Activated naive CD8-positive, alpha-beta T cell treated with anti-CD3 and anti-CD28 coated beads, Interleukin-2, amount 50 U/mL, for 16 hours (primary cell): ENCODE measurements around the gene IL6ST.
"Not testable (repeated sequence)": the region's sequence is repeated elsewhere in the genome, so short reads cannot be mapped to it uniquely, and the experiment has no call there.

Experiments
- DNase-seq: peaks from one replicate; pipeline ENCODE4 v3.0.0-alpha.2; 2020; ENCODE audit warnings: low read depth, low spot score

The IL6ST gene

DNA sequence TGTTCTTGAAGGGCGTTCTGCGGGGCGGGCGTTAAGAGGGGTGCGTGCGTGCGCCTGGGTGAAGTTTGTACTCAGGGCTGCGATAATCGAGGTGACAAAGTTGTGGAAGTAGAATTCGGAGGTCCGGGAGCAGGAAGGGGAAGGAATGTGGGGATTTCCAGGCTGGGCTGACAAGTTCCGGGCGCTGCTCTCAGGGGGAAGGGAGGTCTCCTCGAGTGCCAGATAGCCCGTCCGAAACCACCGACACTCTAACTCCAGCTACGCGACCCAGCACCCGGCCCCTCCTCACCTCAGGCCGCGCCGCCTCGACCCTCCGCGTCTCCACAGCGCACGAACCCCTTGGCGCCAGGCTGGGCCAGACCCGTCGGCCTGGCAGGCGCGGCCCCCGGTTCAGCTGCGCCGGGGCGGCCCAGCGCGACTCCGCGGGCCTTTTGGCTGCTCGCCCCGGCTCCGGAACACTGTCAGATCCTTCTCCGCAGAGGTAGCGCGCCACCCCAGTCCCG, at the start of gene IL6ST:
Gene IL6ST (minus strand): TSS at position 469 of the 503 bp plus-strand sequence. CDS start 18,685 bp downstream, outside the sequence.
- DNase-seq: no peak

DNA sequence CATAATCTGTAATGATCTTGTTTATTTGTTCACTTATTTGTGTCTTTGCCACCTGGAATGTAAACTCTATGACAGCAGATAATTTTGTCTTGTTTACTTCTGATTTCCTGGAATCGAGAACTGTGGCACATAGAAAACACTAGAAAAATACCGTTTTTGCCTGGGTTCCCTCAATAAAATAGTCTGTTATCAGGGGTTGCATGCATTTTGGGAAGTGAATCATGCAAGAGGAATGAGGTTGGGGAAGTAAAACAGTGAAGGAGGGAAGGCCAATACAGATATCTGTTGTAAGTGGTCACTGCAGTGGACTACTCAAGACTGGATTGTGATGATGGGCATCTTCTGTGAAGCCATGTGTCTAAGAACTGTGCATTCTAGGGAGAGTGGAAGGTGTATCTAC, 45.2 kb upstream of the IL6ST start:
- no peak for DNase-seq

- DNase-seq: not testable (repeated sequence)
Observed at GRCh38 chr5:56038206-56038605, 43.4 kb upstream of the IL6ST start.

DNA sequence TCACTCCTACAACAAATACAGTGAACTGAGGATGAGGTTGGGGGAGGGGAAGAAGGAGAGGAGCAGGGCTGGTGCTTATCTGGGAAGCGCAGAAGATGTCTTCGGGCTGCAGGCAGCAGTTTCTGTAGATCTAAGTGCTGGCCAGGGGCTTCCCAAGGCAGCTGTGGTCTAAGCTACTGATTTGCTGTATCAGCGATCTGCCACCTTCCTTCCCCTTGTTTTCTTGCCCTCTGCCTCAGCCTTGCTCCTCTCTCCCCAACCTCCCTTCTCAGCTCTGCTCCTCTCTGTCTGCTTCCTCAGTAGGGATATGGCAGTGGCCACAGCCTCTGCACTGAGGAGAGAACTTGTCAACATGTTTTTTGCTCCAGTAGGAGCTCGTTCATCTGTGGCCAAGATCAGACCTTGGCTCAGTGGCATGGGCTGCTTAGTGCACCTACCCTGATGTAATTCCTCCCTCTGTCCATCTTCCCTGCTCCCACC, 42.8 kb upstream of the IL6ST start:
- no peak for DNase-seq

- not testable (repeated sequence) for DNase-seq
Observed at GRCh38 chr5:56035394-56035793, 40.6 kb upstream of the IL6ST start.

GRCh38 chr5:56029871-56030630, 35.3 kb upstream of the IL6ST start:
- not testable (repeated sequence) for DNase-seq

GRCh38 chr5:56029457-56029856, 34.7 kb upstream of the IL6ST start:
- no peak for DNase-seq

- DNase-seq: no peak
Observed at GRCh38 chr5:56028708-56029107, 33.9 kb upstream of the IL6ST start.

GRCh38 chr5:56026863-56027300, 32.1 kb upstream of the IL6ST start:
- no peak for DNase-seq

DNA sequence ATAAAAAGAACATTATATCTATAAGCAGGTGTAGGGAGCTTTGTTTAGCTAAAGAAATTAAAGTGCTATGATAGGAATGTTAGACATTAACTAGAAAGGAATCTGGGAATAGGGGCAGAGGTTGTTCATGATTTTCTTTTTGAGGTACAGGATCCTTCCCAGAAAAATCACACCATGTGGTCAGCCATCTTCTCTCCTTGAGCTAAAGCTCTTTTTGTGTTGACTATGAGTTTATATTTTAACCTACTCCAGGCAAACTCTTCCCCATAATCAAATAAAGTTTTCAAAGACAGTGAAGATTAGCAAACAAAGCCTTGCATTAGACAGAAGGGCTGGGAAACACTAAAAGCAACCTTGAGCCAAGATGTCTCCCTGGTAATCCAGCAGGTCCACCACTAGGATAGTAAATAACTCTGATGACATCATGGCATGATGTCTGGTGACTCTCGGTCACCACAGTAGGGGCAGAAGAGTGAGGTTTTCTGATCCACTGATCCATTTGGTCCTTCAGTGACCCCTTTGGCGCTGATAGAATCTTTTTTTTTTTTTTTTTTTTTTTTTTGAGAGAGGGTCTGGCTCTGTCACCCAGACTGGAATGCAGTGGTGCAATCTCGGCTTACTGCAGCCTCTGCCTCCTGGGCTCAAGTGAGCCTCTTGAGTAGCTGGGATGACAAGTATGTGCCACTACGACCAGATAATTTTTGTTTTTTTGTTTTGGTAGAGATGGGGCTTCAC, 30.6 kb upstream of the IL6ST start:
- no peak for DNase-seq

DNA sequence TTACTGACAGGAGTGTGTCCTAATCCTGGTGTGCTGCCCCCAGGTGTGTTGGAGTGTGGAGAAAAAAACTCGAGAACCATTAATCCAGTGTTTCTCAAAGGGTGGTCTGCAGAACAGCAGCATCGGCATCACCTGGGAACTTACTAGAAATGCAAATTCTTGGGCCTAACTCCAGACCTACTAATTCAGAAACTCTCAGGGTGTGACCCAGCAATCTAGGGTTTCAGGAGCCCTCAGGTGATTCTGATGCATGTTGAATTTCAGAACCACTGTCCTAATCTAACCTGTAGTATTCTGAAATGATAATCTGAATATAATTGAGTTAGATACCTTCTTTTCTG, 30.0 kb upstream of the IL6ST start:
- no peak for DNase-seq

DNA sequence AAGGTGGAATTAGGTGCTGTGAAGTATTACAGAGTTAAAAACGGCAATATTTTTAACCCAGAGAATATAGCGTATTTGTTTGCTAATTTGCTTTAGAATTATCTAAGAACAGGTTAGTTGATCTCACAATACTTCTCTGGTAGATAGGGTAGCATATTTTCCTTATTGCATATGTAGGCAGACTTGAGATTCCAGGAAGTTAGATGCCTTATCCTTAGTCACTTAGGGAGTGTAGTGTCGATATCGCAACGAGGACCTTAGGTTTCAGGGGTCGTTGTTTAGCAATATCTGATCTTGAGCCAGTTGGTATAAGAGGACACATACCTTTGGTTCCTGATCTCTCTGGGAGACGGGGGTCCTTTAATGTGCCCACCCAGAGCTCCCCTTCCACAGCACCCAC, 28.5 kb upstream of the IL6ST start:
- no peak for DNase-seq

DNA sequence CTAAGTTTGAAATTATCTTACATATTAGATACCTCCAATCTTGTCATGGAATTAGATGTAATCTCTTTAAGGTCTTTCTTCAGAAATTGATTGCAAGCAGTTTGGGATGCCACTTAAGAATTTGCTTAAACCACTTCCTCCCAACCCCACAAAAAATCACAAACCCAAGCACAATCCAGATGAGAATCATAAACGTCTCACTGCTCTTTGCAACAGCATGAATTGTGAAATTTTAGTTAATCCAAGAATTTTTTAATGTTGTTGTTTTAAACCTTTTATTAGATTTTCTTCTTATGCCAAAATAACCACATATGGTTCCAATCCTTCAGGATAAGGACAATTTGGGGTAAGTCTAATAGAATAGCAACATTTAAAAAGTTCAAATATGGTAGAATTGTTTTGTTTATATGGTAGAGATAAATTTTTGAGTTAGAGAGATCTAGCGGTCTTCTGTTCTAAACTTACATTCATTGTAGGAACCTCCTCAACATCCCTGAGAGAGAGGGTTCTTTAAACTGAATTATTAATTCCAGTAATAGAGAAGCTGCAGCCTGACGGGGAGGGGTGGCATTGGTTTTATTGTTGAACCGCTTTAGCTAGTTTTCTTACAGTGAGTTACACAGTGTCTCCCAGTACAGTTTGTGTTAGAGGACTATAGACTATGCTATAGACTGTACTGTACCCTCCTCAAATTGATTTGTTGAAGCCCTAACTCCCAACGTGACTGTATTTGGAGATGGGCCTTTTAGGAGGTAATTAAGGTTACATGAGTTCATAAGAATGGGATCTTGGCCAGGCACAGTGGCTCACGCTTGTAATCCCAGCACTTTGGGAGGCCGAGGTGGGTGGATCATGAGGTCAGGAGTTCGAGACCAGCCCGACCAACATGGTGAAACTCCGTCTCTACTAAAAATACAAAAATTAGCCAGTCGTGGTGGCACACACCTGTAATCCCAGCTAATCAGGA, 24.8 kb upstream of the IL6ST start:
- no peak for DNase-seq

DNA sequence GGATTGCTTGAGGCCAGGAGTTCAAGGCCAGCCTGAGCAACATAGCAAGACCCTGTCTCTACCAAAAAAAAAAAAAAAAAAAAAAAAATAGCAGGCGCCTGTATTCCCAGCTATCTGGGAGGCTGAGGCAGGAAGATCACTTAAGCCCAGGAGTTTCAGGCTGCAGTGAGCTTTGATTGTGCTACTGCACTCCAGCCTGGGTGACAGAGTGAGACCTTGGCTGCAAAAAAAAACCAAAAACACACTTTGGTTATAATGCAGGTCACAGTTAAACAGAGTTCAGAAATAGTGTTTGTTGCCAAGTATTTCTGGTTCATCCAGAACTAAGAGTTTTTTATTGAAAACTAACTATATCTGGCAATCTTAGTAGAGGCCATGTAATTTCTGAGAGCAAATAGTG, 24.1 kb upstream of the IL6ST start:
- DNase-seq: no peak

GRCh38 chr5:56014701-56015100, 19.9 kb upstream of the IL6ST start:
- DNase-seq: not testable (repeated sequence)

GRCh38 chr5:56013939-56014338, 19.2 kb upstream of the IL6ST start:
- not testable (repeated sequence) for DNase-seq

DNA sequence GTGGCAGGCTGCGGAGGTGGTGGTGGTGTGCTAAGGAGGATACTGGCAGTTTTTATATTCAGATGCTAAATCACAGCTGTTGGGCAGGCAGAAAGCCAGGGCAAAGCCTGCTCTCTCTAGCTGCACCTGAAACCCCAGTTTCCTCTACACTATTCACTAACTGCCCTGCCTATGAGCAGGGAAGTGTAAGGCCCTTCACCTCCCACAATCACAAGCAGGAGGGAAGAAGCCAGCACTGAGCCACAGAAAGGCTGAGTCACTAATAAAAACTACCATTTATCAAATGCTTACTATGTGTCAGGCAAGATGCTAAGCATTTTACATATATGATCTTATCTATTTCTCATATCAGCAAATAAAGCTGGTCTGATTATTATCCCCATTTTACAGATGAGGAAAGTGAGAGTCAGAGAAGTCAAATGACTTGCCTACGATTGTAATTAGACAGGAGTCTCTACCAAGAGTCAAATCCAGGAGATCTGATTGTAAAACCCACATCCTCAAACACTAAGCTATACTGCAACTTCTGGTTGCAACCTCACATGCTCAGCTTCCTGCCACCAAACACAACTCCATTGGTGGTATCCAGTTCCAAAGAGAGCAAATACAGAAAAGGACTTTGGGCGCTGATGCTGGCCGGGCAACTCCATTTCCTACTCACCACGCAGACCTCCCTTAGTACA, 17.7 kb upstream of the IL6ST start:
- no peak for DNase-seq

- DNase-seq: no peak
Observed at GRCh38 chr5:56011835-56012234, 17.1 kb upstream of the IL6ST start.

DNA sequence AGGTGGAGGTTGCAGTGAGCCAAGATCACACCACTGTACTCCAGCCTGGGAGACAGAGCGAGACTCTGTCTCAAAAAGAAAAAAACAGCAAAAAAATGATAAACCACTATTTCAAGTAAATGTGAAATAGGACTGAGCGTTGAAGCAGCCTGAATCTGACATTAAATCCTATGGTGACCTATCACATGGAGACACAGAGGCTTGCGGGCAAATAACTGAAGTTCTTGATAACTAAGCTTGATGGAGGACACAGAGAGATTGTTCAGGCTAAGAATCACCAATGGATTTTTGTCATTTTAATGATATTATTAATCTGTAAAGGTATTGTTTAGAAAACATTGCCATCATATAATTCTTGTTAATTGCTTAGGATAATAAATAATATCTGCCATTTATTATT, 15.7 kb upstream of the IL6ST start:
- no peak for DNase-seq

DNA sequence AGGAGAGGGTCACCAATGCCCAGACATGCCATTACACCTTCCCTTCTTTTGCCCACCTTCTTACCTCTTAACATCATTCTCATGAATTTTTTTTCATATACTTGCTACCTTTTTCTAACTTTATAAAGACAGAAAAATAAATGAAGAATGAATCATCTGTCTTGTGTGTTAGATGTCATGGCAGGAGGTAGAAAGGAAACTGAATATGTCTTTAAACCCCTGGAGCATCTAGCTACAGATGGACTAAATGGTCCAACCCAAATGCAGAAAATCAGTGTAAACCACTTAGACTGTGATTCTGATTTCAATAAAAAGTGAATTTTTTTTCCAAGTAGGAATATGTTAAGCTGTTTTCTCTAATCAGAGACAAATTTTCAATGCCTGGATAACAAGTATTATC, 11.8 kb upstream of the IL6ST start:
- no peak for DNase-seq

GRCh38 chr5:56006094-56006493, 11.3 kb upstream of the IL6ST start:
- DNase-seq: no peak
